GM19452 (cell line): ENCODE data around the gene SLC2A6.

Source experiments
- ATAC-seq: cut with Tn5 transposase; IDR thresholded peaks from one replicate; pipeline ENCODE4 v1.9.1; 2021; ENCODE audit not compliant: unreplicated experiment

SLC2A6 gene

DNA sequence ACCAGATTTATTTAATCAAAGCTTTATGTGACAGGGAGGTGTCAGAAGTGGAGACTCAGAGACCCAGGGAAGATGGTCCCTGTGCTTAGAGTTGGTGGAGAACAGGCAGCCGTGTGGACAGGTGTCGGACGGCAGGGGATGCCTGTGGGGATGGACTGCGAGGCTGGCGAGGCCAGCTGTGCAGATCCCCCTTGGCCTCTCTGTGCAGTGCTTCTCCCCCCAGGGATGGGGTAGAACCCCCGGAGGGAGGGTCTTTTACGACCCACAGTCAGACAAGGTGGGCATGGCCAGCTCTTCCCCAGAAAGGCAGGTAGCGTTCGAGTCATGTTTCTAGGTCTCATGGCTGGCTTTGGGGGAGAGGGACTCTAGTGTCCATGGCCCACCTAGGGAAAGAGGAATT is 4.7 kb upstream of the SLC2A6 start:
- ATAC-seq = no peak

DNA sequence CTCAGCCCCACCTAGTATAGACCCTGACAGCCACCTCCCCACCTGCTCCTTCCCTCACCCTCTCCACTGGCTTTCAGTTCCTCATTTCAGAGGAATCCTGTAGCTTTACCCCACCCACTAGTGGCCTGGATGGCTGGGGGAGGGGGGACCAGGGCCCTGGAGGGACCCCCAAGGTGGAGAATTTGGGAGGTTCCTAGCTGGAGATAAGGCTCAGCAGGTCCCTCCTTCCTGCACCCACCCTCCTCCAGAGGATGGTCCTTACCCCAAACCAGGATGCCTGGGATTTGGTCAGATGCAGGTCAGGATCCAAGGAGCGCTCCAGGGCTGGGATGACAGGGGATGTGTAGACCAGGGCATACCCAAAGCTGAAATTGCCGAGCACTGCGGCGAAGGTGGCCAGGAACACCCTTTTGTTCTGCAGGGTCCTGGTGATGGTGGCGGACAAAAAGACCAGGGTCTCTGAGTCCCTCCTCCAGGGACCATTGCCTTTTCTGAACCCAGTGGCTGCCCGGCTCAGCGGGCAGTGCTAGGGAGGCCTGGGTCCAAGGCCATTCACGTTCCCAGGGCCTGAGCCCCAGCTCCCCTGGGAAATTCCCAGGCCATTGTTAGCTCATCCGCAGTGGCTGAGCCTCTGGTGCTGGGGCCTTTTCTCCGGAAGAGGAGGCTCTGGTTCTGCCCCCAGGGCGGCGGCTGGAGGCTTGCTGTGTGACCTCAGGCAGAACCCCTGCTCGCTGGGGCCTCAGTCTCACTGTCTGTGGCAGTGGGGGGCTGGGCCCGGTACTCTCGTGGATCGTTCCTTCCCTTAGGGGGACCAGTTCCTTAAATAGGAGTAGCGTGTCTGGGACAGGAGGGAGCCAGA is 678 bp downstream of the SLC2A6 start:
- peak; percentile 38 for ATAC-seq

DNA sequence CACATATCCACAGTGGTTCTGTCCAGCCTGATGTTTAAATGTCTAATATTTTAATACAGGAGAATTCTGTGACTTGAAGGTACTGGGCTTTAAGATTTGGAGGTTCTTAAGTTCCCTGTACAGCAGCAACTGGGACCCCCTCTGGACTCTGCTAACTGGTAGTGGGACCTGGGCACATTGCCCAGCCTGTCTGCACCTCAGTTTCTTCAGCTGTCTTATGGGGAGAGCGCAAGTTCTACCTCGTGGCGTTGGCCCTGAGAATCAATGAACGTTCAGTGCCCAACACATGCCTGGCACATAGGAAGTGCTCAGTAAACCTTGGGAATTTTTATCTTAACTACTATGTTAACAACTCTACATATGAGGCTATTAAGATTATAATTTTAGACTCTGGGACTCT is 1.4 kb downstream of the SLC2A6 start:
- ATAC-seq = no peak

DNA sequence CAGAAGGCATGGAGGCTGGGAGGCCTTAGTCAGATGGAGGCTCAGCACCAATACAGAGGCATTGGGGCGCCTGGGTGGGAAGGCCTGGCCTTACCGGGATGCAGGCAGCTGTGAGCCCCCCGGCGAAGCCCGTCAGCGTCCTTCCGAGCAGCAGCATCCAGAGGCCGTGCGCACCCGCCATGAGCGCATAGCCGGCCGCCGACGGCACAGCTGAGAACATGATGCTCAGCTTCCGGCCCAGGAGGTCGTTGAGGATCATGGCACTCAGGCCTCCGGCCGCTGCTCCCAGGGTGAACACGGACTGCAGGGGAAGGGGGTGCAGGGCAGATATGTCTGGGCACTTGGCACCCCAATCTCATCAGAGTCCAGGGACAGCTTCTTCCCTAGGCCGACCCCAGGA is 2.0 kb downstream of the SLC2A6 start:
- ATAC-seq = no peak

DNA sequence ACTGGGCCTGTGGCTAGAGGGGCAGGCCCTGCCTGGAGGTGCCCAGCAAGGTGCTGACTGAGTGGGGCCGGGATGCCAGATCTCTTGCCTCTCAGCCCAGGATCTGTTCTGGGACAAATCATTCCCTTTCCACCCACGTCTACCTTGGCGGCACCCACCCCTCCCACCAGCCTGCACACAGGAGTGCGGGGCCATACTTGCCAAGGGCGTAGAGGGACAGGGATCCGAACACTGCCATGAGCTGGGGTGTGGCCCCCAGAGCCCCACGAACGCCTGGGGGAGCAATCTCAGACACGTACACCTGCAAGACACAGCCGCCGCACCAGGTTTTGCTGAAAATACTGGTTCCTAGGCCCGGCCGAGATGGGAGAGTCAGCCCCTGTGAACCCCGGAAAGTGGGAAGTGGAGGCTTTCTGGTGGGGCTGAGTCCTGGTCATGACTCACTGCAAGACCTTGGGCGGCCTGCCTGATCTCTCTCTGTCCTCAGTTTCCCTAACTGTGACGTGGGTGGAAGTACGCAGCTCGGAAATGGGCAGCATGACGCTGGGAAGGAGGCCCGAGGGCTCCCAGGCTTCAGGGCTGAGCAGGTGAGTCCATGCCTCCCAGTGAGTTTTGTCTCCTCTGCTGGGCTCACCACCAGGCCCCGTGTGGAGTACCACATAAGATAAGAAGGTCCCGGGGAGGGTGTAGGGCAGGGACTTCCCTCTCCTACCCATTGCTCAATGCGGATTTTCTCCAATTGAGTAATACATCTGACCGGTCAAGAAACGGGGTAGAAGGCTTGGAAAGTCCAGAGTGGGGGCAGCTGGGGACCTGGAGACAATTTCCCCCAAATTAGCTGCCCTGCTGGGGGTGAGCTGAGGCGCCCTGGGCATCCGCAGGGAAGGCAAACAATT is 2.6 kb downstream of the SLC2A6 start:
- no peak for ATAC-seq

DNA sequence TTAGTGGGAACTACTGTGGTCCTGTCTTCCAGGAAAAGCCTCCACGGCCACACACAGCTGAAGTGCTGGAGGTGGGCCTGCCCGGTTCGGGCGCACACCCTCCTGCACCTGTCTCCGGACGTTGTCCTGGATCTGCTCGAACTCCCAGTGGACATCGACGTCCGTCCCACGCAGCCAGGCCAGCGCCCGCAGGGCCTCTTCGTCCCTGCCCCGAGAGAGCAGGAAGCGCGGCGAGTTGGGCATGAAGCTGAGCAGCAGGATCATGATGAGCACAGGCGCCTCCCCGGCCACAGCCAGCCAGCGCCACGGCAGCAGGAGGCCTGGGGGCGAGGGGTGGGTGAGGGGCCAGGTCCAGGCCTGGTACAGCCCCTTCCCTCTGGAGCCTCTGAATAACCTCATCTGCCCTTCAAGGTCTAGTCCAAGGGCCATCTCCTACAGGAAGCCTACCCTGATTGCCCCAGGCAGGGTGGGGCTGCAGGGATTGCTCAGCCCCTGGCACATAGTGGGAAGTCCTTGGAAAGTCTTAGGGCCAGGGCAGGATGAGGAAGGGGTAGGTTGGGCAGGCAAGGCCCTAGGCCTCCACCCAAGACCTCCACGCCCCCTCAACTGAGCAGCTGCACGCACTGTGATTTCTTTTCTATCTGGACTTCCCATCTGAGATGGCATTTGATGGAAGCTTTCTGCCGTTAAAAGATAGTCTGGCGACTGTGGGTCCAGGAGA is 3.4 kb downstream of the SLC2A6 start:
- ATAC-seq = no peak

DNA sequence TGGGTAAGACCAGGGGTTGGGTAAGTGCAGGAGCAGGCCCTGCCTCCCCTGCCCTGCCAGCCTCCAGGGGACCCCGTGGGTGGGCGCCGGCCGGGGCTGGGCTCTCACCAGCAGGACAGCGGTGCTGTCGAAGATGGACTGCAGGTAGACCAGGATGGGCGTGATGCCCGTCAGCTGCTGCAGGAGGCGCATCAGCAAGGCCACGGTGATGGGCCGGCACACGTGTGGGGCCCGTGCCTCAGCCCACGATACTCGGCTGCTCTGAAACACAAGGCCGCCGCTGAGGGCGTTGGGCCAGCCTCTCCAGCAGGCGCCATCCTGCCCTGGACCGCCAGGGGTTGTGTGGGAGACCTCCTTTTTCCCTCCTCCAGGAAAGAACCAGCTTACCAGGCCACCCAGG is 4.0 kb downstream of the SLC2A6 start:
- ATAC-seq = no peak

DNA sequence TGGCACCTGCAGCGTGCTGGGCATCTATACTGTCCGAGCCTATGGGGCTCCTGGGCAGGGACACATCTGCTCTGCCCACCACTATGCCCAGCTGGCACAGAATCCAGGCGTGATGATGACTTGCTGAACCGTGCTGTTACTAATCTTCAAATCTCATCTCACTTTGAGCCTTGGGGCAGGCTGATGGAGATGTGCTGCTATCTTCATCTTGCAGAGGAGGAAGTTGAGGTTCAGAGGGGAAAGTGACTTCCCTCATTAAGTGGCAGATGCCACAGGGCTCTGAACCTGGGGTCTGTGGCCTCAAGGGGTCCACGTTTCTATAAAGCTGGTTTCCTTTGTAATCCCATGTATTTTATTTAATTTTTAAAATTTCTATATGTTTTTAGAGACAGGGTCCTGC is 4.7 kb downstream of the SLC2A6 start:
- ATAC-seq = no peak

DNA sequence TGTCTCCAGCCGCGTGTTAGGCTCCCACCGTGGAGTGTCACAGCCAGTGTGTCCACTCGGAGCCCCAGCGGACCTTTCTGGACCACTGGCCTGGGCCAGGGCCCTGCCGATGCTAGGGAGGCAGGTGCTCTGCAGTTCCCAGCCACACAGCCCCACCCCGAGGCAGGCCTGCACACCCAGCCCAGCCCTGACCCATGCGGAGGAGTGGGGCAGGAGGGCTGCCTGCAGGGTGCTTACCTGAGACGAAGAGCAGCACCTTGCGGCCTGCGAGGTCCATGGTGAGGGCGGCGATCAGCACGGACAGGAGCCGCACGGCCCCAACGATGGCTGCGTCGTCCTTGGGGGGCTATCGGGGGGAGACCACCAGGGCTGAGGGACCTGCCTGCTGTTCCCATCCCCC is 5.2 kb downstream of the SLC2A6 start:
- no peak for ATAC-seq

DNA sequence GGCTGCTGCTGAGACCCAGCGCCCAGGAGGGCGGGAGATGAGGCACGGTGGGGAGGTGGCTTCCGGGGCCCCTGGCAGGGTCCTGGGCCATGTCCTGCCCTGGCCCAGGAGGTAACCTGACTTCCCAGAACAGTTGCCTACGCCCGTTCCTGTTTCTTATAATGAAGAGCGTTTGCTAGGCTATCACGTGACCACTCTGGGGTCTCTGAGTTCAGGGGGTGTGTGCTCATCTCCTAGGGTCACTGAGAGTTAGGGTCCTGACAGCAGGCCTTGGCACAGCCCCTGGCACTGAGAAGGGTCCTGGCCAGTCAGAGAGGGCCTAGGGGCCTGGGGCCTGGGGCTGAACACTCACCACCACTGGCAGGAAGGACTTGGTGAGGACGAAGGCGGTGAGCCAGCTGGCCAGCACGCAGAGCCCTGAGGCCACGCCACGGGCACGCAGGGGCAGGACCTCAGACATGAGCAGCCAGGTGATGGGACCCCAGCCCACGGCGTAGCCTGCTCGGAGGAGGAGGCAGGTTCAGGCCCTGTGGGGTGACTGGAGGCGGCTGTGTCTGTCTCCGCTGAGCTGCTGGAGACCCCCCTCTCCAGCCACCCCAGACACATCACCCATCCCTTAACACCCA is 6.0 kb downstream of the SLC2A6 start:
- no peak for ATAC-seq

DNA sequence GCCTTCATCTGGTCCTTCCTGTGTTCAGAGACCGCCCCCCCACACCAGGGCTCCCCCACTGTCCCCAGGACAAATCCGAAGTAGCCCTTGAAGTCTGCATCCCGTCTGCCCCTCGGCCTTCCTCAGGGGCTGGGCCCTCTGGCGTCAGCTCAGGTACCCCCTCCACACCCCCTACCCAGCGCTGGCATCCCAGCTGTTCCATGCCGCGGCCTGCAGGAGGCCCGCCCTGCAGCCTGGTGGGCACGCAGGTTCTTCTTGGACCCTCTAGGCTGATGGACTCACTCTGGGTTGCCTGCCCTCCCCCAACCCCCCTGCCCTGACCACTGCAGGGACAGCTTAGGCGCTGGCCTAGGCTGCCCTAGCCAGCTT is 6.6 kb downstream of the SLC2A6 start:
- ATAC-seq = no peak

DNA sequence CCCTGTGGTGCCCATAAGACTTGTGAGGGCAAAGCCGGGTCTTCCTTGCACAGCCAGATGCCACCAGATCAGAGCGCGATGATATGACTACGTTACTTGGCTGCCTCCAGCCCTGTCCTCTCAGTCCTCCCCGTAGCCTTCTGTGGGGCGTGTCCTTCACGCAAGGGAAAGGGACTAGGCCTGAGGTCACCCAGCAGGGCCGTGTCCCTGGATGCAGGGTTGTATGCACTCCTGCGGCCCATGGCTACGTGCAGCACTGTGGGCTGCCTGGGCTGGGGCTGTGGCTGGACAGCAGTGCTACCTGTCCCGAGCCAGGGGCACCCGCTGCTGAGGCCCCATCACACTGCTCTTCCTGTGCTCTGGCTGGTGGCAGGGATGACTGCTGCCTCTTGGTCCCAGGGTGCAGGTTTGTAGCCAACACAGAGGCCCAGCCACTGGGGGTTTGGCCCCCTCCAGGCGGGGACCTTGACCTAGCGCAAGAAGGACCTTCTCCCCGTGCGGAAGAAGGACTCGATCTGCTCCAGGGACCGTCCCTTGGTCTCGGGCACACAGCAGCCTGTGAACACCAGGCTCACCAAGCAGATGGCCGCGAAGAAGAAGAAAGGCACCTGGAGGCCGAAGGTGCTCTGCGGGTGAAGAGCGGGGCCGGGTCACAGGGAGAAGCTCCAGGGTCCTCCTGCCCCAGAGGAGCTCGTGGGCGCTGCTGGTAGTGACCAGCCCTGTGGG is 7.2 kb downstream of the SLC2A6 start:
- no peak for ATAC-seq

DNA sequence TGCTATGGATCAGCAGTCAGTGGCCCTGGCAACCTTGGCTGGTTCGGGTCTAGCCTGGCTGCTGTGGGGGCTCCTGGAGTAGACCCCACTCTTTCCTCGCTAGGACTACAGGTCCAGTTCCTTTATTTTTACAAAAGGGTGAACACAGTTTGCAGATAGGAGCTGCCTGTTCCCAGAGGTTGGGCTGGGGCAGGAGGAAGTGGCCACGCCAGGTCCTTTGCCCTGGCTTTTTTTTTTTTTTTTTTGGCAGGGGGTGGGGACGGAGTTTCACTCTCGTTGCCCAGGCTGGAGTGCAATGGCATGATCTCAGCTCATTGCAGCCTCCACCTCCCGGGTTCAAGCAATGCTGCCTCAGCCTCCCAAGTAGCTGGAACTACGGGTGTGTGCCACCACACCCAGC is 7.9 kb downstream of the SLC2A6 start:
- no peak for ATAC-seq

DNA sequence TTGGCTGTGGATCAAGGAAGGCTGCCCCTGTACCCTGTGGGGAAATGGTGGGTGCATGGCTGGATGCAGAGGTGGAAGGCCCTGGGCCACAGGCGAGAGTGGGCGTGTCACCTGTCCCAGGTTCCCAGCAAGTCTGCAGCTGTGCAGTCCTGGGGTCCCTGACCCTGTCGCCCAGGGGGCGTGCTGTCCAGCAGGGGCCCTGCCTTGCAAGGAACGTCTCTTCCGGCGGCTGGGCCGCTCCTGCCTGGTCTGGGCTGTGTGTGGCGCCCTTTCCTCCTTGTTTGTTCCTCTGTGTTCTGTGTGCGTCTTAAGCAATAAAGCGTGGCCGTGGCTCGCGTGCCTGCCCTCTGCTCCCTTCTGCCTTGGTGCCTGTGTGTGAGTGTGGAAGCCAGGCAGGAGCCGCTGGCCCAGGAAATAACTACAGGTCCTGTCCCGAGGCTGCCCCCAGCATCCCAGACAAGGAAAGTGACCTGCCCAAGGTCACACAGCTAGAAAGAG is 8.4 kb downstream of the SLC2A6 start:
- no peak for ATAC-seq

DNA sequence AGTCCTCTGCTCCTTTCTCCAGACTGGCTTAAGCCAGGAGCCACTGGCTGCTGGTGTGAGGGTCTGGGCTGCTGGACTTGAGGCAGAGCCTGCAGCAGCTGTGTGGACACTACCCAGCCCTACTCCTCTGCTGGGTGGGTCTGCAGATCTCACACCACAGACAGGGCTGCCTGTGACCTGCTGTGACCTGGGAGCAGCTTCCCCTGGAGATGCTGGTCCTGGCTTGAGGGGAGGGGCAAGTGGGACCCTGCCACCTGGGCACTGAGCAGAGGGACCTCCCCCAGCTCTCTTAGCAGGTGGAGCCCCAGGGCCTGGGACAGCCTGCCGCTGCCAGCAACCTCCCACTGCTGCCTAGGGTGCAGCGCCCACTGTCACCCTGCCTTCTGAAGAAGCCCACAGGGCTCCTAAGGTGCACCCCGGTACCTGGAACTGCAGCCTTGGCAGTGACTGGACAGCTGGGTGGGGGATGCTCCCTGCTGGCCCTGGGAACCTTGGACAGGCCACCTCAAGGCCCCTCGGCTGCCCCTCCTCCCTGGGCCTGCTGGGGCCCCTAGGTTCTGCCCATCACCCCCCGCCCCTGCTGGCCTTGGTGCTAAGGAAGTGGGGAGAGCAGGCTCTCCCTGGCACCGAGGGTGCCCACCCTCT is 10.0 kb downstream of the SLC2A6 start:
- no peak for ATAC-seq

DNA sequence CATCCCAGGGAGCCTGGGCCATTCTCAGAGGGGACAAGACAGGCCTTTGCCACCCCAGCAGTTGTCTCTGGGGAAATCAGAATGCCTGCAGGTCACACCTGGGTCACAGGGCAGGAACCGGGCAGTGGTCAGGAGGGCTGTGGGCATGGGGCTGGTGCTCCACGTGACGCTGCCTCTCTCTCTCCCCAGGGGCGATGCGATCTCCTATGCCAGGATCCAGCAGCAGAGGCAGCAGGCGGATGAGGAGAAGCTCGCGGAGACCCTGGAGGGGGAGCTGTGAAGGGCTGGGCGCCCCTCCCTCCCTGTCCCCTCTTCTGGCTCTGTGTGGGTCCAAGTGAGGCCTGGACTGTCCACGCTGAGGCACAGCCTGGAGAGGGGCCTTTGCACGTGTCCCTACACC is 10.5 kb downstream of the SLC2A6 start:
- no peak for ATAC-seq

DNA sequence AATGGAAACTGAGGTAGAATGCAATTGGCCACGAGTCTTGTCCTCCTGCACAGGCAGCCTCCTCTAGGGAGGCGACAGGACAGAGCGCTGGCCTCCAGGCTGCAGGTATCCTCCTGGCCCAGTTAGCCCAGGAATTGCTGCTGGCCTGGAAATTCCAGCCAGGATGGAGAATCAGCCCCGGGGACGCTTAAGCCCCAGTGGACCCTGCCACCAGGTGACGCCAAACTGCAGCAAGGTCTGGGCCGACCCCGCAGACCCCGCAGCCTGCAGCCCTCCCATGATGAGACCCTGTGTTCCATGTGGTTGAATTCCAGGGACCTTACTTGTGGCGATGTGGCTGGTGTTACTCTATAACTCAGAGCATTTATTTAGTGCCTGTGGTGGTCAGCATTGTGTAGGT is 11.8 kb downstream of the SLC2A6 start:
- ATAC-seq = no peak

DNA sequence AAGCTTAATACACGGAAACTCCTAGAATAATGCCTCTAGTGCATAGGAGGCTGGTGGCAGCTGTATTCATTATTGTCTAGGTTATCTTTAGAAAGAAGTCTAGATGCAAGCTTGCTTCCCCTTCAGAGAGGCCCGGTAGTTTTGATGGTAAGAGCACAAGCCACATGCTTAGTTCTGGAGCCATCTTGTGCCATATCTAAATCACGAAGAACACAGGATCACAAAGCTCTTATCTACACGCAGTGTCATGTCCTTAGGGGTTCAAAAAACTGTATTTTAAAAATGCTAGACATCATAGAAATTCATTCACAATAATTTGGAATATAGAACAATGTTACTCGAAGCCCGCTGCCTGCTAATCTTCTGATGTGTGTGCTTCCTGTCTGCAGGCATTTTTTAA is 12.9 kb downstream of the SLC2A6 start:
- ATAC-seq = no peak

DNA sequence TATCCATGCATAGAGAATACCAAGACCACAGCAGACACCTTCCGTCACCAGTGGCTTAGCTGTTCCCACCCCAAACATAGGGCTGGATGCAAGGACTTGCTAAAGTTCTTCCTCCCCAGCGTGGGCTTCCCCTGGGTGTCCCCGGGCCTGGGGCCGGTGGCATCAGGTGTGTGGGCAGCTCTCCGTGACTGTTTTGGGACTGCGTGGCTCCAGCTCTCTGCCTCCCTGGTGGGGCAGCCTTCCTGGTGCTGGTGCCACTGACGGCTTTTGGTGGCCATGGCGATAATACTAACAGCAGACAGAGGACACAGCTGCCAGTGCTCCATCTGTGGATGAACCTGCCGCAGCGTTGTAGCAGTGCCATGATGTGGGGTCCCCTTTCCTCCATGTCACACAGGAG is 14.3 kb downstream of the SLC2A6 start:
- no peak for ATAC-seq
